MV-4-11 (cell line): ENCODE results near the gene FGR.
"Not testable (repeated sequence)": the region's sequence is repeated elsewhere in the genome, so short reads cannot be mapped to it uniquely, and the experiment has no call there.

ENCODE experiments used
- DNase-seq: peaks from one replicate; lab custom pipeline; 2025; lab: John Stamatoyannopoulos, UW

The FGR gene

DNA sequence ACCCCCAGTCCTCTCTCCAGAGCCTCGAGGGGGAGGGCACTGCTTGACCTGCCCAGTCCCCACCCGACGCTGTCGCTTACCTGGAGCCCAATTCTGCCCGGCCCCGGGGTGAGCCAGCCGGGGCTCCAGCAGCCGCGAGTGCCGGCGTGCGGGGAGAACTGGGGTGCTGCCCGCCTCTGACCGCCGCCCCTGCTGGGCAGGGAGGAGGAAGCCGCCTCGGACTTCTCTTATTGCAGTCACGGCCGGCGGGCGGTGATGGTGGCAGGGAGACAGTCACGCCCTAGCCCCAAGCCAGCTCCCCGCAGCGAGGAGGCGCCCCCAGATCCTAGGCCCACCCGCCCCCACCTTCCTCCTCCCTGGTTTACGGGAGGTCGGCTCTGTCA lies at the start of gene FGR:
Gene FGR (minus strand): TSS at position 201 of the 383 bp plus-strand sequence. CDS start 11,269 bp downstream, outside the sequence.
- DNase-seq: no peak

DNA sequence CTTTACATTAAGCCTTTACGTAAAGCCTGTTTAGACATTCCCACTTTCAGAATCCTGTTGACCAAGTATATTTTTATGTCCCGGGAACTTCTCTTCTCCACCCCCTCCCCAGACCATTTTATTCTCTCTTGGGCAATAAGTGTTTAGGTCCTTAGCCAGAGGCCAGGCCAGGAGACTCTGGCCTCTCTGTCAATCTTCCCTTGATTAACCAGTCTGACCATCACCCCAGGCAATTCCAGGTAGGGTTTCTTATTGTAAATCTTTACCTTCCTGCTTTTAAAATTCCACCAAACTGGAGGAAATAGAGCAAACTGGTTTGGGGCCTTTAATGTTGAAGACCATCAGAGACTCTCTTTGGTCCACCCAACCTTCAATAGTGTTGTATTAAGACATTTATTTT lies 49.2 kb upstream of the FGR start:
- DNase-seq: no peak

DNA sequence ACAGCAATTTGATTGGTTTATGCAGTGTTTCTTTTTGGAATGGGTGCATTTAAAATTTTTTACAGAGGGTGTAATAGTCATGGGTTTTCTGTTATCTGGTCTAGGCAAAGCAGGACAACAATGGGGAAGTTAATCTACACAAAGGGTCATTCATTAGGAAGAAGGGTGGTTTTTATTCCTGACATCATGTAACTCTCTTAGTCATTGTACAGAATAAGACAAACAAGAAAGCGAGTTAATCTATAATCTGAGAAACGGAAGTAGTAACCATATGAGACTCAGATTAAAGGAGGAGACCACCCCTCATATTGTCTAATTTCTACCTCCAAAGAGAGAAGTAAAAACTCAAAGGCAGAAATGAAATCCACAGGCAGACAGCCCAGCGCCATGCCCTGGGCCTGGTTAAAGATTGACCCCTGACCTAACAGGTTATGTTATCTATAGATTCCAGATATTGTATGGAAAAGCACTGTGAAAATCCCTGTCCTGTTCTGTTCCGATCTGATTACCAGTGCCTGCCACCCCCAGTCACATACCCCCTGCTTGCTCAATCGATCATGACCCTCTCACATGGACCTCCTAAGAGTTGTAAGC lies 47.5 kb upstream of the FGR start:
- no peak for DNase-seq

DNA sequence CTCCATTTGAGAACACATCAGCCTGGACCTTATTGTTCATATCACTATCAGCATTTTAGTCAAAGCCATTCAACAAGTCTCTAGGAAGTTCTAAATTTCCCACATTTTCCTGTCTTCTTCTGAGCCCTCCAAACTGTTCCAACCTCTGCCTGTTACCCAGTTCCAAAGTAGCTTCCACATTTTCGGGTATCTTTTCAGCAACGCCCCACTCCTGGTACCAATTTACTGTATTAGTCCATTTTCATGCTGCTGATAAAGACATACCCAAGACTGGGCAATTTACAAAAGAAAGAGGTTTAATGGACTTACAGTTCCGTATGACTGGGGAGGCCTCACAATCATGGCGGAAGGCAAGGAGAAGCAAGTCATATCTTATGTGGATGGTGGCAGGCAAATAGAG lies 46.6 kb upstream of the FGR start:
- DNase-seq: not testable (repeated sequence)

DNA sequence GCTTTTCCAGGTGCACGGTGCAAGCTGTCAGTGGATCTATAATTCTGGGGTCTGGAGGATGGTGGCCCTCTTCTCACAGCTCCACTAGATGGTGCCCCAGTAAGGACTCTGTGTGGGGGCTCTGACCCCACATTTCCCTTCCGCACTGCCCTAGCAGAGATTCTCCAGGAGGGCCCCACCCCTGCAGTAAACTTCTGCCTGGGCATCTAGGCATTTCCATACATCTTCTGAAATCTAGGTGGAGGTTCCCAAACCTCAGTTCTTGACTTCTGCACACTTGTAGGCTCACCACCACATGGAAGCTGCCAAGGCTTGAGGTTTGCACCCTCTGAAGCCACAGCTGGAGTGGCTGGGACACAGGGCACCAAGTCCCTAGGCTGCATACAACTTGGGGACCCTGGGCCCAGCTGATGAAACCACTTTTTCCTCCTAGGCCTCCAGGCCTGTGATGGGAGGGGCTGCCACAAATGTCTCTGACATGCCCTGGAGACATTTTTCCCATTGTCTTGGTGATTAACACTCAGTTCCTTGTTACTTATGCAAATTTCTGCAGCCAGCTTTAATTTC lies 45.3 kb upstream of the FGR start:
- not testable (repeated sequence) for DNase-seq

DNA sequence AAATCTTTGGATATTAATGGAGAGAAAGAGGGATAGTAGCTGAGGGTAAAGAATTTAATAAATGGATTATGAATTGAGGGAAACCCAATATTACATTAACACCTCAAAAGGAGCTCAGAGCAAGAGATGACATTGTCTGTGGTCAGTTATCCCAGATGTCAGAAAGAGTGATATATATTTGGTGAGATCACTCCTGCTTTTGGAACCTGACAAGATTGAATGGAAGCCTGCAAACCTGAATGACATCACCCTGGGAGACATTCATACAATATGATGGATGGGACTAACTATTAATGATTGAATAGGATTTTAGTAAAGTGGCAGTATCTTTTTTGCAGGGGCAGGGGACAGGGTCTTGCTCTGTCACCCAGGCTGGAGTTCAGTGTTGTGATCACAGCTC lies 43.8 kb upstream of the FGR start:
- no peak for DNase-seq

DNA sequence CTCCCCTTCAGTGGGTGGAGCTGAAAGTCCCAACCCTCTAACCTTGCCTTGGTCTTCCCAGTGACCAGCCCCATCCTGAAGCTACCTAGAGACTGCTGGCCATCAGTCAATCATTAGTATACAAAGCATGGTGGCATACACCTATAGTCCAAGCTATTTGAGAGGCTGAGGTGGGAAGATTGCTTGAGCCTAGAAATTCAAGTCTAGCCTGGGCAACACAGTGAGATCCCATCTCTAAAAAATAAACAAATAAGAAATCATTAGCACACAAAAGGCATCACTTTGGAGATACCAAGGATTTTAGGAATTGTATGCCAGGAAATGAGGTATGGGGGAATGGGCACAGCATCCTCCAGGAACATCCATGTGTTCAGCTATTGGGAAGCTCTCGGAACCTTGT lies 41.4 kb upstream of the FGR start:
- no peak for DNase-seq

DNA sequence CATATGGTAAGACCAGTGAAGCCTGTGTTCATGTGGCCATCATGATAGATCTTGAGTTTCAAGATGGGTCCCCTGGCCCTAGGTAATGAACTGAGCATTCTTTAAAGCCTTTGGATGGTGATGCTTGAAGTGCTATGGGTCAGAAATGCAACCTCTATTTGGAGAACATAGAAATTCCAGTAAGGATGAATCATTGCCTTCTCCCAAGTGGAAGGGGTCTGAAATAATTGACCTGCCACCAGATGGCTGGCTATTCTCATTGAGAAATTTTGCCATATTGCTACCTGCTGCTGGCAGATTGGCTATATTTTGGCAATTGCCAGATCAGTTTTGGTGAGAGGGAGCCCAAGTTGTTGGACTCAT lies 37.7 kb upstream of the FGR start:
- no peak for DNase-seq

DNA sequence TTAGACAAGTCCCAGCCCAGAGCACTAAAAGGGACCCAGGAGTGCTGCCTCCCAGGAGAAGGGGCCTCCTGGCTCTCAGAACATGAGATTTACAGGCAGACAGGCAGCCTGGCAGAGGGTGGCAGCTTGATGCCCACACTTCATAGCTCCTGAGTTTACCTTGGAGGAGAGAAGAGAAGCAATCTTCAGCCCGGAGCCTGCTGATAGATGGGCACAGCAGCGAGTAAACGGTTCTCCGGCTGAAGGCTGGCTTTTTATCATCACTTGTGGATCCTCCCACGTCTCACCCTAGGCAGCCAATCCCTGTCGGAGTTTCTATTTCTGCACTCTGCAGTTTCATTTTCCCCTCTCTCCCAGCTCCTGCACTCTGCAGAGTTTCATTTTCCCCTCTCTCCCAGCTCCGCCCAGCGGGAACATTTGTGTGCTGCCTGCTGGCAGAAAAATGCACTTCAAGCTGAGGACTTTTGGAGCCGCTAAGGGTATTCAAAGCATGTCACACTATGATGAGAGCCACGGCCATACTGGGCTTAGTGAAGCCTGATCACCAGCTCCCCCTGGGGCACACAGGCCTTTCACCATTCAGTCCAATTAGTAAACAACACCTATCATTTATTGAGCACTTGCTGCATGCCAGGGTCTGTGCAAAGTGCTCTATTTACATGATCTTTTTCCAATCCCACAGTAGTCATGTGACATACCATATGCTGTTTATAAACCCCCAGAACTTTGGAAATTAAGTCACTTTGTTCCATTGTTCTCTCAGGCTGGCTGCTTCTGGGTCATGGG lies 37.2 kb upstream of the FGR start, which contains the start of gene IFI6:
Gene IFI6 (minus strand): TSS at position 229 of the 786 bp plus-strand sequence. CDS start 2,878 bp downstream, outside the sequence.
- peak; percentile 91 for DNase-seq

DNA sequence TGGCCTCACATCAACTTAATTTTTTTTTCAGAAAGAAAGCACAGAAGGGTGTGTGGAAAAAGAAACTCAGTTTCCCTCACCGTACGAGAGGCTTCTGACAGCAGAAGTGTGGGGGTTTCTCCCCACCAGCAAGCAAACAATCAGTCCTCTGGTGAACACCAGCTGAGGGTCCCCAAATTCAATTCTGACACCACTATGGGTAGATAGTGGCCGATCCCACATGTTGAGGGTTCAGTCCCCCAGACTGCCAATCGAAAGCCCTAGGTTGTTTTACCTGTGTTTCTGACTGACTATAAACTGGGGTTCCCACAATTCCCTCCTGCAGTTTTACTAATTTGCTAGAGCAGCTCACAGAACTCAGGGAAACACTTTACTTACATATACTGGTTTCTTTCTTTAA lies 34.9 kb upstream of the FGR start:
- DNase-seq: no peak

DNA sequence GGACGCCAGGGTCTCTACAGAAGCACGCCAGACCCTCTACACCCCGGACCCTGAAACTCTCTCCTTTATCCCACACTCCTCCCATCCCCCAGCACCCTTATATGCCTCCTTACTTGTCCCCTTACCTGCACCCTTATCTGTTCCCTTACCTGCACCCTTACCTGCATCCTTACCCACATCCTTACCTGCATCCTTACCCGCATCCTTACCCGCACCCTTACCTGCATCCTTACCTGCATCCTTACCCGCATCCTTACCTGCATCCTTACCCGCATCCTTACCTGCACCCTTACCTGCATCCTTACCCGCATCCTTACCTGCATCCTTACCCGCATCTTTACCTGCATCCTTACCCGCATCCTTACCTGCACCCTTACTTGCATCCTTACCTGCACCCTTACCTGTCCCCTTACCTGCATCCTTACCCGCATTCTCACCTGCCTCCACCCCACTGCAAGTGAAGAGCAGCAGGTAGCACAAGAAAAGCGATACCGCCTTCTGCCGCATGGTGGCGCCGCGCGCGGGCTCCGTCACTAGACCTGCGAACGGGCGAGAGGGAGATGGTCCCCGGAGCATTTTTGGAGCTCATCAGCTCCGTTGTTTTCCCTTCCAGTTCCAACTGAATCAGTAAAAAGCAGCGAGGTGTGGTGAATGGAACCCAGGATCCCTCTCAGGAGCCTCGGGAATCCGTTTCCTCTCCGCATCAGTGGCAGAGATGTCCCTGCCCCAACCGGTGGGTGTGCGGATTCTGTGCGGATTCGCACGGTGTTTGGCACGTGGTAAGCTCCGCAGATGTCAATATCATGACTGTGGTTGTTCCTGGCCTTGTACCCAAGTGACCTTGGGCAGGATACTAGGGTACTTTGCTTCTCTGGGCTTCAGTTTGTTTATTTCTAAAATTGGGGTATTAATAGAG lies 34.1 kb upstream of the FGR start:
- peak; percentile 12 for DNase-seq

DNA sequence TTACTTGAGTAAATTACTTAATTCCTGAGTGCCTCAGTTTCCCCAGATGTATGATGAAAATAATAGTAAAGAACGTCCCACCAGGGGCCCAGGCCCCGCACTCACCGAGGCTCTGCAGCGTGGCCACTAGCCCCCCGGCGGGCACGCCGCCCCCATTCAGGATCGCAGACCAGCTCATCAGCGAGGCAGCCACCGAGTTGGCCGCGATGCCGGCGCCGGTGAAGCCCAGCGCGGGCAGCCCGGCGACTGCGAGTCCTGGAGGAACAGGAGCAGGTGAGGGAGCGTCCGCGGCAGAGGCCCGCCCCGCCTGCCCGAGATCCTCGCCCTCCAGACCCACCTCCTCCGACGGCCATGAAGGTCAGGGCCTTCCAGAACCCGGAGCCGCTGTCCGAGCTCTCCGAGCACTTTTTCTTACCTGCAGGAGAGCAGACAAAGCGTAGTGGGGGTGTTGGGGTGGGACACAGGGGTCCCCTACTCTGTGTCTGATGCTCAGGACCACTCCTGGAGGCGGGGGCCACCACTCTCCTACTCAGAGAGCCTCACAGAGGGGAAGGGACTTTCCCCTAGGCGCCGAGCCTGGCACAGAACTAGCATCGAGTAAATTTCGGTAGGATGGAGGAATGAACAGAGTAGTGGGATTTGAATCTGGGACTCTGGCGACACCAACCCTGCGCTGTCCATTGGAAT lies 33.3 kb upstream of the FGR start:
- DNase-seq: no peak

DNA sequence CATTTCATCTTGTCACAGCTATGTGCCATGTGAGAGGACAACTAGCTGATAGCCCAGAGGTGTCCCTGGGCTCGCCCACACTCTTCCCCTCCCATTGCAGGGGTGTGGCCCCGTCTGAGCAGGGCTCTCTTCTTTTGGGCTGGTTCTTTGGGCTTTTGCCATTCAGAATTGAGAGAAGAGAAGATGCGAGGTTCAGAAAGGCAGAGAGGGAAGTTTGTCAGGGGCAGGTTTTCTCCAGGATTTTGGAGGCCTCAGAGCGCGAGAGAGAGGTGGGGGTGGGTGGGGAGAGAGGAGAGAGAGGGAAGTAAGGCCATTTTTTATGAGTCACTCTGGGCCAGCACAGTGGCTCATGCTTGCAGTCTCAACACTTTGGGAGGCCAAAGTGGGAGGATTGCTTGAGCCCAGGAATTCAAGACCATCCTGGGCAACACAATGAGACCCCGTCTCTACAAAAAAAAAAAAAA lies 31.8 kb upstream of the FGR start:
- peak; percentile 68 for DNase-seq

DNA sequence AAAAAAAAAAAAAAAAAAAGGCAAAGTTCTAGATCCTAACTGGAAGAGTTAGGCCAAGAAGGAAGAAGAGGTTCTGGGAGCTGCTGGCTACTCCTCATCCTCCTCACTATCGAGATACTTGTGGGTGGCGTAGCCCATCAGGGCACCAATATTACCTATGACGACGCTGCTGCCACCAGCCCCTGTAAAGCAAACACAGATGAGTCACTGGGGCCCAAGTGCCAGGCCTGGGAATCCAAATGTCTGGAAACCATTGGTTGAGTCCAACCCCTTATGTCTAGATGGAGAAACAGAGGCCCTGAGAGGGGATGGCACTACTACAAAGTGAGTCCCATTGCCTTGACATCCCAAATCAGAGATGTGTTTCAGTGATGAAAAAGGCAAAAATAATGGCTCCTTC lies 31.3 kb upstream of the FGR start:
- no peak for DNase-seq

DNA sequence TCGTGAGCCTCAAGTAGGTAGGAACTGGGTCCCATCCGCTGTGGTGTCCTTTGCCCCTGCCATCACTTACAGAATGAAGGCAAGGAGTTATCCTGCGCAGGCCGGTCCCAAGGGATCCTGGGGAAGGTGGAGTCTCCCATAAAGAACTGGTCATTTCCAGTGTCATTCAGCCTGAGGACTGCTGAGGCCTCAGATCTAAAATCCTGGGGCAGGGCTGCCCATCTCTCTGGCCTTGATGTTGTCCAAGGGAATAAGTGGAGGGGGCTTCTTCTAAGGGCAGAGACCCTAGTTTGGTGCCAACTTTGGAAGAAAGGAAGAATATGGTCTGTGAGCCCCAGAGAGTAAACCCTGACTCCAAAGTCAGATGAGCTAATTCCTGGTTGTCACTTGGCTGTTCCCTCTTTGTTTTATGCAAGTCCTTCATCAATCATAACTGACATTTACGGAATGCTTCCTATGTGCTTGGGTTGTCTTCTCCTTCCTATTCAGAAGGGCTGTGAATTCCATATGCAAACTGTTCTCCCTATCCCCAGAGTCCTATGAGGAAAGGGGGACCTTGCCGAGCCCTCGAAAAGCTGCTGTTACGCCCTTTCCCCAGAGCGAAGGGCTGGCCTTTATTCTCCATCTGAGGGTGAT lies 30.1 kb upstream of the FGR start:
- DNase-seq: no peak

DNA sequence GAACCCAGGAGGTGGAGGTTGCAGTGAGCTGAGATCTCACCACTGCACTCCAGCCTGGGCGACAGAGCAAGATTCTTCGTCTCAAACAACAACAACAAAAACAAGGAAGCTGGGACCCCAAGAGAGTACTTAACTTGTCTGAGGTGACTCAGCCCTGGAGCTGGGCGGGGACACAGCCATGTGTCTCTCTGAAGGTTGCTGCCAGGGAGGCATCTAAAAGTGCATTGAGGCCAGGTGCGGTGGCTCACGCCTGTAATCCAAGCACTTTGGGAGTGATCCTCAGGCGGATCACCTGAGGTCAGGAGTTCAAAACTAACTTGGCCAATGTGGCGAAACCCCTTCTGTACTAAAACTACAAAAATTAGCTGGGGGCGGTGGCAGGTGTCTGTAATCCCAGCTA lies 29.3 kb upstream of the FGR start:
- DNase-seq: peak; percentile 22

DNA sequence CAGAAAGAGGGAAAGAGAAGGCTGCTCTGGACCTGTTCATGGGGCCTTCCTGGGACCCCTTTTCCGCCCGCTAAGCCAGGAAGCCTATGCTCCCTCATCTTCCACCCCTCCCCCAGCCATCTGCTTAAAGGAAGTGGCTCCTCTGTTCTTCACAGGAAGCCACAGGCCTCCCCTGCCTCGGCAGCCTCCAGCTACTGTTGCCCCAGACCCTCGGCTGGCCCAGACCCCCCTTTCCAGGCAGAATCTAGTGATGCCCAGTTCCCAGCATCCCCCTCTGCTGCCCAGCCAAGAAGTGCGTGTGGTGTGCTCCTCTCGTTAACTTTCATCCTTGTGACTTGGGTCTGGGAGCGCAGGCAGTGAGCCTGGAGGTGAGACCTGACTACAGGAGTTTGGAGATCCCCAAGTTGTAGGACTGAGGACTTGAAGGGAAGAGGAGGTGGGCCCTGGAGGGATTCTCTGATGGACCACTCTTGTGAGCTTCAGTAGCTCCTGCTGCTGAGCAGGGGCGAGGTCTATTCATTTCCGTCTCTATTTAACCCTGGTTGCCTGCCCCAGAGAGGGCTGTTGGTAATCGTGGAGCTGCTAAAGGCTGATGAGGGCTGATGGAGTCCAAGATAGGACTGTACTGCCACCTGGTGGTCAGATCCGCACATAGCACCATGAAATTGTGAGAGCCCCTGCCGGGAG lies 27.9 kb upstream of the FGR start:
- DNase-seq: peak; percentile 82

DNA sequence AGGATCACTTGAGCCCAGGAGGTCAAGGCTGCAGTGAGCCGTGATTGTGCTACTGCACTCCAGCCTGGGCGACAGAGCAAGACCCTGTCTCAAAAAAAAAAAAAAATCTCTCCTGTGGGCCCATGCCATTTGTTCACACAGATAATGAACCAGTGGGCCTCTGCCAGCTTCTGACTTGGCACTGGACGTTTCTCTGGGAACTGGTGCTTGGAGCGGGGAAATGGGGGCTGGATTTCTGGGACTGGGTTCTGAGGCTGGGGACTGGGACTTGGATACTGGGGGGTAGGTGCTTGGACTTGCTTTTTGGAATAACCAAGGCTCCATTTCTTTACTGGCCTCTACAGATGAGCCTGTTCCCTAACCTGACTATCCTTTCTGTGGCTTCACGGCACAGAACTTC lies 27.3 kb upstream of the FGR start:
- no peak for DNase-seq

DNA sequence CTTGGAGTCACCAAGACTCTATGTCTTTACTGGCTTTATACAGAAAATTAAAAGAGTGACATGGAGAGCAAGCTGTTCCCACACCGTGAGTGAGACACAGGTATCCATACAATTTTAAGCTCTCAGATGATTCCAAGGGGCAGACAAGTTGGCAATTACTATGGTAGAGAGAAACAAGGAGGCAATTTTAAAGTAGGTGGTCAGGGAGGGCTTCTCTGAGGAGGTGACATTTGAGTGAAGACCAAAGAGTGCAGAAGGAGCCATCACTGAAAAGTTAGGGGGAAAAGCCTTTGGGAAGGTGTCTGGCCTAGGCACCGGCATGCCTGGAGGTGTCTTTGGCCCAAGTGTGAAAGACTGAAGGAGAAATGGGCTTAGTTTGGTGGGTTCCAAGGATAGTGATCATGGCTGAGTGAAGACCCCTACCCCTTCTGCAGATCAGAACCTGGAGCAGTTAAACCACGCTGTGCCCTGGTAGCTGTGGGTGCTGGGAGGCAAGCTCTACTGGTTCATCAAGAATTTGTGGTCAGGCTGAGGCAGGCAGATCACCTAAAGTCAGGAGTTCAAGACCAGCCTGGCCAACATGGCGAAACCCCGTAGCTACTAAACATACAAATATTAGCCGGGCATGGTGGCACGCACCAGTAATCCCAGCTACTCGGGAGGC lies 26.6 kb upstream of the FGR start:
- no peak for DNase-seq

DNA sequence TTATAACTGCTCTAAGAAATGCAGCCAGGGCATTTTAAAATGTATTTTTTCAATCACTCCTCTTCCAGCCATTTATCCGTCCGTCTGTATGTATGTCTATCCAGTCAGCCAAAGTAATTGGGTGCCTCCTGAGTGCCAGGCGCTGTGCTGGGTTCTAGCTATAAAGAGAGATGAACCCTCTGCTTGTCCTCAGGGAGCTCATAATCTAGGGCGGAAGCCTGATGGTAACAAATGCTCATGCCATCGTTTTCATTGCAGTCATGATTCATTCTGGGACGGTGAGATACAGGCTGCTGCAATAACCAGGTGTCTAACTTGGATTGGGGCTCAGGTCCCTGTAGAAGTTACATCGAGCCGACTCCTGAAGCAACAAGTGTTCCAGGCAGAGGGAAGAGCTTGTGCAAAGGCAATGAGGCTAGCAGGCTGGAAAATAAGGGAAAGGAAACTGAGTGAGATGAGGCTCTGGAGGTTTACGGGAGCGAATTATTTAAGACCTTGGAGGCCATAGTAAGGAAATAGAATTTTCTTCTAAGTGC lies 25.4 kb upstream of the FGR start:
- DNase-seq: peak; percentile 12
